B cell (primary cell): ENCODE data around the gene ADGRD1. TPM values are rescaled to one million over a fixed set of nuclear protein-coding genes. Genes with fewer than 3 reads are reported as not detected.

ENCODE experiments used
- ATAC-seq: fragments of 200-7000 bp; cut with Tn5 transposase; one replicate; pipeline ENCODE4 v1.10.0; 2021; ENCODE audit warnings: low read depth, mild to moderate bottlenecking, moderate number of reproducible peaks, moderate library complexity
- CTCF ChIA-PET: fragments of 350-600 bp; sonication (Branson Sonifier 250); formaldehyde crosslinking; loops from one replicate; lab custom pipeline; 2021; ENCODE audit warnings: antibody characterized with exemption, inconsistent platforms; lab: Charles Lee
- POLR2A ChIA-PET: fragments of 350-600 bp; sonication (Branson Sonifier 250); formaldehyde crosslinking; loops from one replicate; lab custom pipeline; 2021; ENCODE audit warnings: antibody characterized with exemption; lab: Charles Lee
- DNase-seq: peaks from one replicate; pipeline ENCODE4 v3.0.0; 2013
- H2AFZ ChIP-seq: 2 replicates; pipeline ENCODE4 v1.6.1; 2012; ENCODE audit warnings: mild to moderate bottlenecking, low read depth, low read length; ENCODE audit not compliant: insufficient read depth, poor library complexity, severe bottlenecking
- H3K27ac ChIP-seq, 2 donors: 1 replicate in 1 of 2; 2 replicates in 1 of 2; pipeline ENCODE4 v1.5.1; 2012 to 2013; ENCODE audit warnings: low read length in 2 of 2, mild to moderate bottlenecking in 2 of 2, moderate library complexity in 1 of 2
- H3K27me3 ChIP-seq, 4 experiments: fragments of 200-600 bp in 1 of 4; sonication (generic) in 1 of 4; replicated peaks in 1 of 4; 1 replicate in 2 of 4; 2 replicates in 2 of 4; pipeline versions ENCODE4 v1.6.1 to v1.7.0; 2013 to 2016; ENCODE audit warnings: low read length in 3 of 4, mild to moderate bottlenecking in 2 of 4, mixed read lengths in 1 of 4, moderate library complexity in 1 of 4; ENCODE audit not compliant: insufficient read depth in 4 of 4, control insufficient read depth in 3 of 4; ENCODE audit errors: control extremely low read depth in 1 of 4
- H3K36me3 ChIP-seq, 2 experiments: replicated peaks in 1 of 2; 1 replicate in 1 of 2; 2 replicates in 1 of 2; pipeline versions ENCODE4 v1.6.1 to v1.7.1; 2013; ENCODE audit warnings: low read length in 1 of 2; ENCODE audit not compliant: insufficient read depth in 2 of 2, control insufficient read depth in 1 of 2; ENCODE audit errors: control extremely low read depth in 1 of 2, extremely low read depth in 1 of 2
- H3K4me1 ChIP-seq, 2 donors: fragments of 200-600 bp in 1 of 2; sonication (generic) in 1 of 2; 1 replicate in 1 of 2; 2 replicates in 1 of 2; pipeline versions ENCODE4 v1.5.1 to v1.6.1; 2013 to 2017; ENCODE audit warnings: low read length in 2 of 2; ENCODE audit not compliant: control insufficient read depth in 2 of 2, insufficient read depth in 2 of 2
- H3K4me2 ChIP-seq: replicated peaks from 2 replicates; pipeline ENCODE3; 2012; ENCODE audit warnings: mild to moderate bottlenecking, low read depth, low read length; ENCODE audit not compliant: poor library complexity, severe bottlenecking
- H3K4me3 ChIP-seq, 5 experiments: fragments of 200-600 bp in 1 of 5; sonication (generic) in 1 of 5; 1 replicate in 3 of 5; 2 replicates in 2 of 5; pipeline versions ENCODE4 v1.5.1 to v1.7.0; 2011 to 2016; ENCODE audit warnings: low read length in 4 of 5, mild to moderate bottlenecking in 4 of 5, low read depth in 2 of 5, control low read depth in 1 of 5, moderate library complexity in 1 of 5; ENCODE audit not compliant: insufficient read depth in 1 of 5; ENCODE audit errors: control extremely low read depth in 1 of 5, extremely low read depth in 1 of 5
- H3K79me2 ChIP-seq: fragments of 200-600 bp; sonication (generic); one replicate; pipeline ENCODE4 v1.6.0; 2016; ENCODE audit warnings: low read length; ENCODE audit not compliant: control insufficient read depth, insufficient read depth
- H3K9ac ChIP-seq: fragments of 200-600 bp; sonication (generic); 2 replicates; pipeline ENCODE4 v1.6.1; 2017; ENCODE audit warnings: mild to moderate bottlenecking, low read length, moderate library complexity
- H3K9me3 ChIP-seq, 3 donors: one replicate each; pipeline versions ENCODE4 v1.6.1 to v1.7.1; 2013; ENCODE audit warnings: low read length in 2 of 3; ENCODE audit not compliant: control insufficient read depth in 2 of 3, insufficient read depth in 1 of 3; ENCODE audit errors: control extremely low read depth in 1 of 3
- H4K20me1 ChIP-seq: 2 replicates; pipeline ENCODE4 v1.6.0; 2012; ENCODE audit warnings: mild to moderate bottlenecking, low read length; ENCODE audit not compliant: insufficient read depth, control insufficient read depth, poor library complexity, severe bottlenecking
- H3K27ac Mint-ChIP-seq: one replicate; pipeline ENCODE4 v1.8.0; 2021; ENCODE audit warnings: mixed read lengths
- H3K27me3 Mint-ChIP-seq: one replicate; pipeline ENCODE4 v1.8.0; 2021; ENCODE audit warnings: mixed read lengths
- H3K4me1 Mint-ChIP-seq: one replicate; pipeline ENCODE4 v1.8.0; 2021; ENCODE audit warnings: mixed read lengths
- H3K4me3 Mint-ChIP-seq: one replicate; pipeline ENCODE4 v1.8.0; 2021; ENCODE audit warnings: mixed read lengths
- H3K9me3 Mint-ChIP-seq: one replicate; pipeline ENCODE4 v1.8.0; 2022; ENCODE audit warnings: mixed read lengths; ENCODE audit not compliant: insufficient read depth
- CTCF ChIP-seq: fragments of 200-600 bp; IDR thresholded peaks from one replicate; pipeline ENCODE4 v1.8.0; 2022; ENCODE audit warnings: antibody characterized with exemption, mild to moderate bottlenecking
- EZH2 ChIP-seq: IDR thresholded peaks from 2 replicates; pipeline ENCODE4 v1.6.1; 2012; ENCODE audit warnings: borderline replicate concordance, low read depth, mild to moderate bottlenecking, moderate library complexity, low read length; ENCODE audit not compliant: insufficient read depth, poor library complexity, severe bottlenecking
- WGBS: methylation state at CpG from one replicate; pipeline ENCODE4 v1.1.5; 2013; ENCODE audit warnings: missing lambda C conversion rate; ENCODE audit not compliant: insufficient coverage; 5-methylcytosine and 5-hydroxymethylcytosine counted together
- intact Hi-C: fragments of 100-400 bp; cut with micrococcal nuclease; formaldehyde crosslinking; loops from one replicate; pipeline ENCODE4 v1.10.0; 2022
- polyA plus RNA-seq: library from polyadenylated mRNA; depleted of rRNA; stranded (reverse); fragments of >200 nt; gene quantifications from 2 replicates; pipeline ENCODE4 v1.2.3, GENCODE V29; 2012
- total RNA-seq, 2 donors: library from RNA; stranded (reverse); fragments of 120-200 nt in 1 of 2; gene quantifications; 1 replicate in 1 of 2; 2 replicates in 1 of 2; pipeline versions ENCODE4 v1.2.3 to v1.2.4, GENCODE V29; 2013 to 2022

Gene ADGRD1
- total and polyA plus RNA-seq, 2 donors (not counting 1 experiment from before 2014, with no cell fraction given): 1.1 to 2.2 TPM

- 84% methylated on average over 17 of the region's 18 CpGs for WGBS
- peaks cover 10% of the 10 kb centered on the region for H3K4me1 Mint-ChIP-seq
Observed at GRCh38 chr12:131003036-131003715, 49.5 kb downstream of the ADGRD1 start.

More at GRCh38 chr12:131003036-131003715, 49.5 kb downstream of the ADGRD1 start:
- peaks cover 4% of the 10 kb centered on the region for H3K27me3 Mint-ChIP-seq
- Histone ChIP-seq H3K9me3 (peaks cover 0 to 12% (median 4%) of the 10 kb centered on the region in 3 donors), H3K4me3 (peak overlapping the region in 2 of 5 experiments; percentile 29 to 33), H3K27ac (no peak overlapping the region), H3K9ac (no peak overlapping the region), H4K20me1 (no peaks in the 10 kb centered on the region), H3K4me2 (peak overlapping the region; percentile 62), H3K4me1 (peaks cover 14 to 23% of the 10 kb centered on the region in 2 donors), H3K27me3 (peaks cover 0 to 2% (median 0%) of the 10 kb centered on the region in 4 experiments), H3K79me2 (no peaks in the 10 kb centered on the region), H2AFZ (peak overlapping the region; percentile 33), H3K36me3 (no peaks in the 10 kb centered on the region)
- ChIA-PET POLR2A (no interaction called here), CTCF (no interaction called here)
- intact Hi-C loops: no loop called here
- no peak for DNase-seq
- TF ChIP-seq EZH2 (no peak), CTCF (no peak)
- peak overlapping the region; percentile 2 for H3K27ac Mint-ChIP-seq
- H3K9me3 Mint-ChIP-seq: no peaks in the 10 kb centered on the region
- ATAC-seq: no peak
- H3K4me3 Mint-ChIP-seq: peak overlapping the region; percentile 72
